Mammary epithelial cell (primary cell): Measurements from ENCODE around the gene GLRX3.

Experiments used
- EZH2 ChIP-seq: IDR thresholded peaks from 2 replicates; pipeline ENCODE4 v1.6.1; 2012; ENCODE audit warnings: low read length, inconsistent platforms, borderline replicate concordance
- TF ChIP-seq, protein P1 (sequence below), 2 donors: IDR thresholded peaks in 1 of 2; conservative IDR thresholded peaks in 1 of 2; 2 replicates each; pipeline ENCODE4 v1.5.1; 2011 to 2012; ENCODE audit warnings: inconsistent platforms in 2 of 2, low read length in 2 of 2, mild to moderate bottlenecking in 2 of 2, control low read depth in 1 of 2, low read depth in 1 of 2; ENCODE audit not compliant: insufficient read depth in 1 of 2; ENCODE audit errors: extremely low read depth in 1 of 2

DNA sequence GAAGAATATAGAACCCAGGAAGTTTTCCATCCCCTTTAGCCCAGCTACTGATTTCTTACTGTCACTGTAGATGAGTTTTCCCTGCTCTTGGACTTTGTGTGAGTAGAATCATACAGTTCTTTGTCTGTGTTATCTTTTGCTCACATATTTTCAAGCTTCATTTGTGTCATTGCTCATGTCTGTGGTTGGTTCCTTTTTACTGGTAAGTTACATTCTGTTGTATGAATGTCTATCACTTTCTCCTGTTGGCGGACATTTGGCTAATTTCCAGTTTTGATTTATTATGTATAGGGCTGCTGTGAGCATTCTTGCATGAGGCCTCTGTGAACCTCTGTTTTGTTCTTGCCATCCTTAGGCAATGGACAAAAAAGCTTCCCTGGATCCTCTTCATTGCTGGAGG, 5.3 kb downstream of the GLRX3 start:
- TF ChIP-seq, protein P1, sequence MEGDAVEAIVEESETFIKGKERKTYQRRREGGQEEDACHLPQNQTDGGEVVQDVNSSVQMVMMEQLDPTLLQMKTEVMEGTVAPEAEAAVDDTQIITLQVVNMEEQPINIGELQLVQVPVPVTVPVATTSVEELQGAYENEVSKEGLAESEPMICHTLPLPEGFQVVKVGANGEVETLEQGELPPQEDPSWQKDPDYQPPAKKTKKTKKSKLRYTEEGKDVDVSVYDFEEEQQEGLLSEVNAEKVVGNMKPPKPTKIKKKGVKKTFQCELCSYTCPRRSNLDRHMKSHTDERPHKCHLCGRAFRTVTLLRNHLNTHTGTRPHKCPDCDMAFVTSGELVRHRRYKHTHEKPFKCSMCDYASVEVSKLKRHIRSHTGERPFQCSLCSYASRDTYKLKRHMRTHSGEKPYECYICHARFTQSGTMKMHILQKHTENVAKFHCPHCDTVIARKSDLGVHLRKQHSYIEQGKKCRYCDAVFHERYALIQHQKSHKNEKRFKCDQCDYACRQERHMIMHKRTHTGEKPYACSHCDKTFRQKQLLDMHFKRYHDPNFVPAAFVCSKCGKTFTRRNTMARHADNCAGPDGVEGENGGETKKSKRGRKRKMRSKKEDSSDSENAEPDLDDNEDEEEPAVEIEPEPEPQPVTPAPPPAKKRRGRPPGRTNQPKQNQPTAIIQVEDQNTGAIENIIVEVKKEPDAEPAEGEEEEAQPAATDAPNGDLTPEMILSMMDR (conservative IDR thresholded peaks at IDR 0.05 in 1 of 2, IDR thresholded peaks at IDR 0.05 in 1 of 2; ENCODE audit: extremely low read depth in 1 of 2, insufficient read depth in 1 of 2, low read depth in 1 of 2, low read length in 2 of 2), result no peak
- TF ChIP-seq EZH2, result no peak
